Natural killer cell (primary cell): ENCODE data around the gene IFI30. TPM values are rescaled to one million over a fixed set of nuclear protein-coding genes. Genes with fewer than 3 reads are reported as not detected.

Experiments
- ATAC-seq, 3 donors: fragments of 150-1000 bp in 2 of 3; fragments of 200-7000 bp in 1 of 3; cut with Tn5 transposase; 1 replicate in 1 of 3; 2 replicates in 2 of 3; pipeline ENCODE4 v1.10.0; 2021; ENCODE audit warnings: mild to moderate bottlenecking in 2 of 3, moderate library complexity in 2 of 3
- DNase-seq, 2 donors: peaks; one replicate each; pipeline versions ENCODE4 v3.0.0 to v3.0.0-alpha.2; 2013 to 2021; ENCODE audit warnings: mixed read lengths in 1 of 2
- H3K27ac ChIP-seq: one replicate; pipeline ENCODE4 v1.5.1; 2013; ENCODE audit warnings: mild to moderate bottlenecking, low read length
- H3K27me3 ChIP-seq: one replicate; pipeline ENCODE4 v1.6.1; 2013; ENCODE audit warnings: low read length; ENCODE audit not compliant: control insufficient read depth, insufficient read depth
- H3K36me3 ChIP-seq: one replicate; pipeline ENCODE4 v1.6.1; 2013; ENCODE audit warnings: low read length; ENCODE audit not compliant: control insufficient read depth, insufficient read depth
- H3K4me1 ChIP-seq: one replicate; pipeline ENCODE4 v1.6.1; 2013; ENCODE audit warnings: low read length; ENCODE audit not compliant: control insufficient read depth, insufficient read depth
- H3K4me3 ChIP-seq: one replicate; pipeline ENCODE4 v1.5.1; 2013; ENCODE audit warnings: low read length
- H3K9me3 ChIP-seq: one replicate; pipeline ENCODE4 v1.6.1; 2013; ENCODE audit warnings: low read length; ENCODE audit not compliant: control insufficient read depth, insufficient read depth
- H3K27ac Mint-ChIP-seq, 2 donors: one replicate each; pipeline ENCODE4 v1.8.0; 2022; ENCODE audit warnings: mild to moderate bottlenecking in 2 of 2, mixed read lengths in 2 of 2, moderate library complexity in 1 of 2
- H3K27me3 Mint-ChIP-seq, 2 donors: one replicate each; pipeline ENCODE4 v1.8.0; 2022; ENCODE audit warnings: low read depth in 2 of 2, mixed read lengths in 2 of 2
- H3K36me3 Mint-ChIP-seq: one replicate; pipeline ENCODE4 v1.8.0; 2022; ENCODE audit warnings: mixed read lengths
- H3K4me1 Mint-ChIP-seq, 2 donors: one replicate each; pipeline ENCODE4 v1.8.0; 2022; ENCODE audit warnings: mixed read lengths in 2 of 2
- H3K4me3 Mint-ChIP-seq: one replicate; pipeline ENCODE4 v1.8.0; 2022; ENCODE audit warnings: mild to moderate bottlenecking, moderate library complexity, mixed read lengths
- H3K9me3 Mint-ChIP-seq, 2 donors: one replicate each; pipeline ENCODE4 v1.8.0; 2022; ENCODE audit warnings: mixed read lengths in 2 of 2
- WGBS: methylation state at CpG from one replicate; pipeline ENCODE4 v1.1.7; 2013; ENCODE audit warnings: missing lambda C conversion rate; ENCODE audit not compliant: insufficient coverage; 5-methylcytosine and 5-hydroxymethylcytosine counted together
- intact Hi-C: fragments of 100-400 bp; cut with micrococcal nuclease; formaldehyde crosslinking; loops from one replicate; pipeline ENCODE4 v1.14.2; 2022
- total RNA-seq, 4 donors: library from RNA; stranded (reverse); fragments of 120-200 nt in 1 of 4; gene quantifications; one replicate each; pipeline versions ENCODE4 v1.2.3 to v1.2.4, GENCODE V29; 2013 to 2022
- TF ChIP-seq, protein P1 (sequence below): fragments of 200-600 bp; IDR thresholded peaks from one replicate; pipeline ENCODE4 v1.8.0; 2022; ENCODE audit warnings: antibody characterized with exemption

IFI30 gene
- total RNA-seq, 3 donors from 2014 or later (not counting 1 experiment from before 2014, with no cell fraction given): 38.2 to 109 (median 89.5) TPM

DNA sequence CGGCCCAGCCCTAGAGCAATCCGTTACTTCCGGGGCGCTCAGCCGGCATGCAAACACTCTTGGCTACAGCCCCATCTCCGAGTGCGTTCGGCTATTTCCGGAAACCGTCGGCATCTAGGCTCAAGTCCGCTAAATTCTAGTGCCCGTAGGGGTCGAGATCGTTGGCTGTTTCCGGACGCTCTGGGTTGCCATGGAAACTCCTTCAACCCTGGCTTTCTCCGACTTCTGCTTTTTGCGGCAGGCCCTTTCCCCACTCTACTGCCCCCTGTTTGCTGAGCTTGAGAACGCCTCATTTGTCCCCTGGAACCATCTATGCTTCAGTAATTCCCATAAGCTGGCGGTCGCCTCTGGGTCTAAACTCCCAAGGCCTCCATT, 21.2 kb upstream of the IFI30 start:
- Mint-ChIP-seq H3K9me3 (no peaks in the 10 kb centered on the region), H3K36me3 (no peaks in the 10 kb centered on the region), H3K4me3 (peak overlapping the region; percentile 95), H3K4me1 (peaks cover 41 to 69% of the 10 kb centered on the region in 2 donors), H3K27ac (peak overlapping the region; percentile 89 to 97), H3K27me3 (peaks cover 0 to 2% of the 10 kb centered on the region in 2 donors)
- TF ChIP-seq, protein P1, sequence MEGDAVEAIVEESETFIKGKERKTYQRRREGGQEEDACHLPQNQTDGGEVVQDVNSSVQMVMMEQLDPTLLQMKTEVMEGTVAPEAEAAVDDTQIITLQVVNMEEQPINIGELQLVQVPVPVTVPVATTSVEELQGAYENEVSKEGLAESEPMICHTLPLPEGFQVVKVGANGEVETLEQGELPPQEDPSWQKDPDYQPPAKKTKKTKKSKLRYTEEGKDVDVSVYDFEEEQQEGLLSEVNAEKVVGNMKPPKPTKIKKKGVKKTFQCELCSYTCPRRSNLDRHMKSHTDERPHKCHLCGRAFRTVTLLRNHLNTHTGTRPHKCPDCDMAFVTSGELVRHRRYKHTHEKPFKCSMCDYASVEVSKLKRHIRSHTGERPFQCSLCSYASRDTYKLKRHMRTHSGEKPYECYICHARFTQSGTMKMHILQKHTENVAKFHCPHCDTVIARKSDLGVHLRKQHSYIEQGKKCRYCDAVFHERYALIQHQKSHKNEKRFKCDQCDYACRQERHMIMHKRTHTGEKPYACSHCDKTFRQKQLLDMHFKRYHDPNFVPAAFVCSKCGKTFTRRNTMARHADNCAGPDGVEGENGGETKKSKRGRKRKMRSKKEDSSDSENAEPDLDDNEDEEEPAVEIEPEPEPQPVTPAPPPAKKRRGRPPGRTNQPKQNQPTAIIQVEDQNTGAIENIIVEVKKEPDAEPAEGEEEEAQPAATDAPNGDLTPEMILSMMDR: peak; percentile 79
- H3K4me3 ChIP-seq: peak overlapping the region; percentile 69
- peaks cover 12% of the 10 kb centered on the region for H3K36me3 ChIP-seq
- peak; percentile 65 to 82 (median 67) for ATAC-seq
- DNase-seq: peak; percentile 99 to 100
- no peaks in the 10 kb centered on the region for H3K9me3 ChIP-seq
- H3K4me1 ChIP-seq: peaks cover 61% of the 10 kb centered on the region
- WGBS: under 1% methylated on average over 22 of the region's 22 CpGs
- peak overlapping the region; percentile 91 for H3K27ac ChIP-seq
- H3K27me3 ChIP-seq: no peaks in the 10 kb centered on the region
- intact Hi-C loops: loop anchor here (1.0 to 2.0 kb wide), 4 partner anchors 34 to 216 kb away; no protein-coding TSS in a partner anchor

DNA sequence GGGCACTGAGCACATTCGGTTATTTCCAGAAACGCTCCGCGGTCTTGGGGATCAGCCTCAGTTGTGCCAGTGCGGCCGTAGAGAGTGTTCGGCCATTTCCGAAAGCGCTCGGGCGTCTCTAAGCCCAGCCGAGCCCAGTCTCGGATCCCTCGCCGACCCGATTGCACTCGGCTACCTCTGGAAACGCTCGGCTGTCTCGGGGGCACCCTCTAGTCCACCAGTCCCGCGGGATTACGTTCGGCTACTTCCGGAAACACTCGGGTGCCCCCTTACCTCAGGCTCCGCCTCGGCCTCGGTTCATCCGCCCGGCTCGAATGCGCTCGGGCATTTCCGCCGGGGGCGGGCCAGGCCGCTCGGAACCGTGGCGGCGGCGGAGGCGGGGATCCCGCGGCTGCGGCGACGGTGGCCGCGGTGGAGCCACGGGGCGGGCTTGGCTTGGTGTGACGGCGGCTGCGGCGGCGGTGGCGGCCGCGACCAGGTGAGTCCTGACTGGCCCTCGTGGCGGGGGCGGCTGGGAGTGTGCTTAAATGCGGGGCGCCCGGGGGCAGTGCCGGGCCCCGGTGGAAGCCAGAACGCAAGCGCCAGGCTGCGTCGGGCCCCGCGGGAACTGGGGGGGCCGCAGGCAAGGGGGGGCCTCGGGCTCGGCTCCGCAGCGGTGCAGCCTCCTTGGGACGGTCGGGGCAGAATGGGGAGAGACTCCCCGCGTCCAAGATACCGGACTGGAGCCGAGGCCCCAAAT, 20.6 kb upstream of the IFI30 start, which contains the start of gene PIK3R2:
Gene PIK3R2 (plus strand): TSS at position 347 of the 739 bp plus-strand sequence. CDS start 2,717 bp downstream, outside the sequence.
- Mint-ChIP-seq H3K36me3 (no peaks in the 10 kb centered on the region), H3K9me3 (no peaks in the 10 kb centered on the region), H3K4me3 (peak within 1 kb of the TSS; percentile 95), H3K27ac (peak within 1 kb of the TSS; percentile 92 to 97), H3K4me1 (peaks cover 40 to 63% of the 10 kb centered on the region in 2 donors), H3K27me3 (peaks cover 0 to 2% of the 10 kb centered on the region in 2 donors)
- Histone ChIP-seq H3K27ac (peak within 1 kb of the TSS; percentile 91), H3K9me3 (no peaks in the 10 kb centered on the region), H3K27me3 (no peaks in the 10 kb centered on the region), H3K36me3 (peaks cover 8% of the 10 kb centered on the region), H3K4me3 (peak within 1 kb of the TSS; percentile 69), H3K4me1 (peaks cover 55% of the 10 kb centered on the region)
- WGBS: under 1% methylated on average over 86 of the region's 86 CpGs
- ATAC-seq (peak; percentile 80 to 92 (median 83)), DNase-seq (peak; percentile 100)
- TF ChIP-seq, protein P1: no peak
- intact Hi-C loops: loop anchor here (1.0 to 2.0 kb wide), 5 partner anchors 34 to 217 kb away; partner anchors contain the start of gene MPV17L2

DNA sequence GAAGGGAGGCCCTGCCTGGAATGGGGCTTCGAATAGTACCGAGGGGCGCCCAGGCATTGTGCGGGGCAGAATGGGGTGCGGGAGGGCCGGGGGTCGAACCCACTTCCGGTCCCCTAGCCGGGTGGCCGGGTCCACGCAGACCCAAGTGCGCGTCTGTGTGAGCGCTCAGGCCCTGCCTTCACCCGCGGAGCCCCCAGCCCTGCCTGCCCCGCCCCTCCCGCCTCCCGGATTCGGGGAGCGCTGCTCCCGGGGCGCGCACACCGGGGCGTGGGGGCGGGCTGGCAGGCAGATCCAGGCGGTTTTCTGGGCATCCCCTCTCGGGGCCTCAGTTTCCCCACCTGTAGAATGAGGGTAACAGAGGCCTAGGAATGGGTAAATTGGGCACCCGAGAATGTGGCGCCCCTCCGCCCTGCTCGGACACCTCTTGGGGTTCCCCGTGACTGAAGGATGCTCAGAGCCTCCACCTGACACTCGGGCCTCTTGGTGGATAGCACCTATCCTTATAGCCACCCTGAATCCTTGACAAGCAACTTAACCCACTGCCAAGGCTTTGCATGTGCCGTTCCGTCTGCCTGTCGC, 20.0 kb upstream of the IFI30 start:
- H3K9me3 Mint-ChIP-seq: no peaks in the 10 kb centered on the region
- TF ChIP-seq, protein P1: no peak
- H3K27me3 Mint-ChIP-seq: peaks cover 0 to 2% of the 10 kb centered on the region in 2 donors
- ATAC-seq: no peak
- Histone ChIP-seq H3K4me1 (peaks cover 49% of the 10 kb centered on the region), H3K9me3 (no peaks in the 10 kb centered on the region), H3K27me3 (no peaks in the 10 kb centered on the region), H3K27ac (peak overlapping the region; percentile 21), H3K36me3 (peaks cover 8% of the 10 kb centered on the region), H3K4me3 (peak overlapping the region; percentile 64)
- H3K36me3 Mint-ChIP-seq: no peaks in the 10 kb centered on the region
- intact Hi-C loops: loop anchor here (1.0 to 2.0 kb wide), 3 partner anchors 35 to 65 kb away; partner anchors contain the start of gene MPV17L2
- H3K4me1 Mint-ChIP-seq: peaks cover 34 to 56% of the 10 kb centered on the region in 2 donors
- peak overlapping the region; percentile 95 for H3K4me3 Mint-ChIP-seq
- peak overlapping the region; percentile 68 to 92 for H3K27ac Mint-ChIP-seq
- peak in 1 of 2 donors; percentile 52 for DNase-seq
- 6% methylated on average over 38 of the region's 38 CpGs for WGBS
